SKM-1 treated with dmso at 0.1 percent for 144 hours (cell line): Measurements from ENCODE around the gene HMOX2.

Source experiments
- DNase-seq: peaks from one replicate; lab custom pipeline; 2025; ENCODE audit not compliant: unreplicated experiment; lab: John Stamatoyannopoulos, UW

HMOX2 gene

DNA sequence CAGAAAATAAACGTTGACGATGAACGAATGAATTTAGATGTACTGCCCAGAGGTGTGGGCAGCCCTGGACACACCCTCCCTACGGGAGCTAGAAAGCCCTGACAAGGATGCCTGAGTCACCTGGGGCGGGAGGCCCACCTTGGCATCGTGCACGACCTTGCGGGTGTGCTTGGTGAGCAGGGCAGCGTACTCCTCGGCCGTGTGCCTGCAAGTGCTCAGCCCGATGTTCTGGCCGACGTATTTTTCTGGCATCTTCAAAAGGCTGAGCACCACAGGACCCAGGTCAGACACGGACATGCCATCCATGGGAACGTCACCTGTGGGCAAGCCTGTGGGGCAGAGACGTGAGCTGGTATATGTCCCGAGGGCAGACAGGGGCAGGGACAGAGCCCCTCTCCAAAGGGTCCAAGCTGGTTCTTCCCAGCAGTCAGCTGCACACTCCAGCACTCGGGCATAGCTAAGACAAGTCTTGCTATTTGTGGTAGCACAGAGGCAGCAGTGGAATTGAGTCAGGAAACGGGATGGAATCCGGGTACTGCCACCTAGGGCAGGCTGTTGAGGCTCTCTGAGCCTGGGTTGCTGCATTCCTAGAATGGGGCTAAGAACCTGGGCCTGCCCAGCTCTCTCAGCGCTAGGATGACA, 12.6 kb upstream of the HMOX2 start:
- no peak for DNase-seq

DNA sequence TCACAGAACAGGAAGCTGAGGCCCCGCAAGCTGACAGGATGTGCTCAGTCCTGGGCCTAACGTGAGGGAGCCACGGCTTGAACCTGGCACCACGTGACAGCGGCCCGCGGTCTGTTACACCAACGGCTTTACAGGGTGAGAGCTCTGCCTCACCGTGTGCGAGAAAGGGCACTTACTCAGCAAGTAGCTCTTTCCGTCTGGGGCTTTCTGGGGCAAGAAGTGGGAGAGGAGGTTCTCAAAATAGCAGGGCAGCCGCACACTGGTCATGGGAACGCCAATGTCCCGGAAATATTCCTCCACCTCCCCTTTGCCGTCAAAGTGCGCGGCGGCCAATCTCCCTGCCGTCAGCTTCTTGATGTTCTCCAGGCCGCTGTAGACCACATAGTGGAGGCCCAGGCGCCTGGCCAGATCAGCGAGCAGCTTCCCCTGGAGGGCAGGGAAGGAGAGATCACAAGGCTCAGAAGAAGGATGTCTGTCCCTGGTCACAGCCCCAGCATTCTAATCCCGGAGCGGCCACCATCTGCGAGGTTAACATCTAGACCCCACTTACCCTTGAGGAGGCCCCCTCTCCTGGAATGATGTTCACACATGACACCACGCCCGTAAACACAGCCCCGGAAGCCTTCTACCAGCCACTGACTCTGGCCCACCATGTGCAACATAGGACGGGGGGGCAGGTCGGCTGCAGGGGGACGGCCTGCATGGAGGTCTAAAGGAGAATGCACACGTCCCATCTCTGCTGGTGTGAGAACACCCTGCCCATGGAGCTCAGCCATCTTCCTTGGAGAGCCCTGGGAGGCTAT, 10.0 kb upstream of the HMOX2 start:
- no peak for DNase-seq

DNA sequence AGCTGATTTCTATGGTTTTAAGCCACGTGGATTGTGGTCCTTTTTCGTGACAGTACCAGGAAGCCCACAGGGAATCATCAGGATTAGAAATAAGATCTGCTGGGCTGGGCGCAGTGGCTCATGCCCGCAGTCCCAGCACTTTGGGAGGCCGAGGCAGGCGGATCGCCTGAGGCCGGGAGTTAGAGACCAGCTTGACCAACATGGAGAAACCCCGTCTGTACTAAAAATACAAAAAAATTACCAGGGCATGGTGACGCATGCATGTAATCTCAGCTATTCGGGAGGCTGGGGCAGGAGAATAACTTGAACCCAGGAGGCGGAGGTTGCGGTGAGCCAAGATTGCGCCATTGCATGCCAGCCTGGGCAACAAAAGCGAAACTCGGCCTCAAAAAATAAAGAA, 8.3 kb upstream of the HMOX2 start:
- no peak for DNase-seq

- DNase-seq = no peak
These were observed 7.2 kb upstream of the HMOX2 start for GRCh38 chr16:4468972-4469371.

DNA sequence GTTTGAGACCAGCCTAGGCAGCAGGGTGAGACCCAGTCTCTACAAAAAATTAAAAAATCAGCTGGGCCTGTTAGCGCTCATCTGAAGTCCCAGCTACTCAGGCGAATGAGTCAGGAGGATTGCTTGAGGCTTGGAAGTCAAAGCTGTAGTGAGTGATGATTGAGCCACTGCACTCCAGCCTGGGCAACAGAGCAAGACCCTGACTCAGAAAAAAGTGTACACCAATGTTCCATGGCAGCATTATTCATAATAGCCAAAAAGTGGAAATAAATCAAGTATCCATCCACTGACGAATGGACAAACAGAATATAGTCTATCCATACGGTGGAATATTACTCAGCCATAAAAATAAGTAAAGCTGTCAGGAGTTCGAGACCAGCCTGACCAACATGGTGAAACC, 4.3 kb upstream of the HMOX2 start:
- no peak for DNase-seq

- no peak for DNase-seq
These were observed 3.3 kb upstream of the HMOX2 start for GRCh38 chr16:4472880-4473279.

DNA sequence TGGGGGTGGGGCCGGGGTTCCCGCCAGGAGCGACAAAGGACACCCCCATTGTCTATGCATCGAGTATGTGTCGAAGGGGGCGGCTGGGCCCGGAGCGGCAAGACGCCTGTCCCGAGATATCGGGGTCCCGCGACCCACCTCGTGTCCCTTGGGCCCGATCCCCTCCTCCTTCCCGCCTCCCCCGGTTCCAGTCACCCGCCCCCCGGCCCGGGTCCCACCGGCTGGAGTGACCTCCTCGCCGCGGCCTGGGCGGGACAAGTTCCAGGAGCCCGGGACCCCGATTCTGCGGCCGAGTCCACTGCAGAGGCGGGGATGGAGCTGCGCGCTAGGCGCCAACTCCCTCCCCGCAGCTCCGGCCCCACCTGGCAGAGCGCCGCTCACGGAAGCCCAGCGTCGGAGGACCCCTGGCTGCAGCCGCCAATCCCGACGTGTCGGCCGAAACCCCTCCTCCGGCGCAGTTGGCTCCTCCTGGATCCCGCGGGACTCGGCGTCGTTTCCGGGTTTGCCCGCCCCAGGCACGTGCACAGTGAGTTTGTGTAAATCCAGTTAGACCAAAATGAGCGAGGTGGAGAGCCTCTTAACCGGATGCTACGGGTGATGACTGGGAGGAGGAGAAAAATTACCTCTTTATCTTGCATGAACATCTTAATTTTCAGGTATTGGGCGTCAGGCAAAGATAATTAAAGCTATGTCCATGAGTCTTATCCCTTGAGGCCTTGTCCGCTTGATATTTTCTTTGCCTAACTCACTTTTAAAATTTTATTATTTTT, 1.8 kb upstream of the HMOX2 start, which contains the start of gene NMRAL1:
Gene NMRAL1 (minus strand): TSS at position 434 of the 770 bp plus-strand sequence. CDS start 493 bp downstream, outside the sequence.
- DNase-seq = peak; percentile 89

DNA sequence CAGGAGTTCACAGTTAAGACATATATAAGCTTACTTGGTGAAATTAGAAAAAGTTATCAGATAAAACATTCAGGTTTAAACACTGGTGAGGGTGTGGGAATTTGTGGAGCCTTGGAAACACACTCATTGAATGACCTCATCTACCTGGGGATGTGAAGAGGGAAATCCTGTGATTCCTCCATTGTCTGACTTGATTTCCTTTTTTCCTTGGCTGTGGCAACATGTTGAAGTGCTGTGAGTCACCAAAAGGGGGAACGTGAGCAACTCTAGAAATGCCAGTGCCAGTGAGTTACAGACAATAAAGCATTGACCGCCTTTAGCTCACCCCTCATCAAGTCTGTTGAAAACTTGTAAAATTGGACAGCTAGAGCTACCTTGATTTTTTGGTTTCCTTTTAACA, 1.8 kb downstream of the HMOX2 start:
- peak; percentile 49 for DNase-seq

GRCh38 chr16:4481526-4481925, 5.3 kb downstream of the HMOX2 start:
- DNase-seq = no peak

DNA sequence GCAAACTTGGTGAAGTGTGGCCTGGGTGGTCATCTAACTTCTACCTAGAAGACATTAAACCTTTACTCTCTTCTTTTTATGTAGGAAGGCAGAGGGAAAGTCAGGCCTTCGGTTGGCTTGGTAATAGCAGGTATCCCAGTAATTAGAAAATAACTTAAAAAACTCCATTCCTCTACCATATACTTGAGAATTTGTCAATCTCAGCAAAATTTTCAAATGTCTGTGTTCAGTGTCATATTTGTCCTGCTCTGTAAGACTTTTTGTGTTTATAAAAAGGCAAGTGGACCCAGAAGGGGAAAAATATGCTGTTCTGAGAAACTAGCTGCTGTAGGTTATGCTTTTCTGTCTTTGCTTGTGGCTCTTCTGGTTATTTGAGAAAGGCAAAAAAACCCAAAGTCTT, 5.8 kb downstream of the HMOX2 start:
- no peak for DNase-seq

DNA sequence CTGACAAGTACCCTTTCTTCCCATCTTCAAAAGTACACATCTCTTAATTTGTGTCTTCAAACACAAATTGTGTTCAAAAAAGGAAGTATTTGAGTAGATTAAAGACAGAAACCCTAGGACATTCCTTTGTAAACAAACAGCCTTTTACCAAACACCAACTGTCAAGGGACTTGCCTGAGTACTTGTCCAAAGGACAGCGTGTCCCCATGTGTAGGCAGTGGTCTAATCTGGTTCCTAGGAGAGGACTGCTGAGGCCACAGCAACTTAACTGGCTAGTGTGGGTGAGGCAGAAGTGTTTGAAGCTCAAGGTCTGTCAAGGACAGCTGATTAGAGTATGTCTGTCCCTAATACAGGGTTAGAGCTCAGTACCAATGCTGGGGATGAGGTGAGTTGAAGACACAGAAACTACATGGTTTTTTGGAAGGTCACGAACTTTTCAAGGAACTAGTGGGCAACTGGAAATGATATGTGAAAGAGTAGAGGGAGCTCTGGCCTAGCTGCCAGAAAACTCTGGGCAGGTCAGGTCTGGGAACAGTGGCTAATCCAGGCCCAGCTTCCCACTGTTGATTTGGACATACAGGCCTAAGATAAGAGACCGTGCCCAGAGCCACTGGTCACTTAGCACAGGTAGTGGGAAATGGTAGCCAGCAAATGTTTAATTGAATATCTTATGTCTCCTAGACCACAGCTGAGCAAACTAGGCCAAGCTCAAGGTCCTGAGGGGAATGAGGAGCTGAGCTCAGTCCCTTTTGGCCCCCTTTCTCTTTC, 10.1 kb downstream of the HMOX2 start:
- DNase-seq = no peak

DNA sequence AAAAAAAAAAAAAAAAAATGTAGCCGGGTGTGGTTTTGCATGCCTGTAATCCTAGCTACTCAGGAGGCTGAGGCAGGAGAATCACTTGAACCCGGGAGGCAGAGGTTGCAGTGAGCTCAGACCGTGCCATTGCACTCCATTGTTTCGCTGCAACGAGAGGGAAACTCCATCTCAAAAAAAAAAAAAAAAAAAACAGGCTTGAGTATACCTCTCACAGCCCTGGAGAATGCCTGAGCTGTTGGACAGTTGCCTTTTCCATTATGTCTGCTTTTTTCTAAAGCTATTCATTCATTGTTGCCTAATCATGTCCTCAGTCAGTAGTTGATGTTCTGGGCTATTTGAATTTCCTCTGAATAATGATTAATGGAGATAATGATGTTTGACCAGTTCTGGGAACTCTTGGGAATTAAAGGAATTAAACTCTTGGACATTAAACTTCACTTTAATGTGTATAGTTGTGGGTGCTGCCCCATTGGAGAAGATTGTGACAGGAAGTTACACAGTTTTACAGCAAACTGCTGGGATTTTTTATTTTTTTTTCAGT, 11.8 kb downstream of the HMOX2 start:
- no peak for DNase-seq

- DNase-seq = no peak
These were observed 12.3 kb downstream of the HMOX2 start for GRCh38 chr16:4488499-4488967.

DNA sequence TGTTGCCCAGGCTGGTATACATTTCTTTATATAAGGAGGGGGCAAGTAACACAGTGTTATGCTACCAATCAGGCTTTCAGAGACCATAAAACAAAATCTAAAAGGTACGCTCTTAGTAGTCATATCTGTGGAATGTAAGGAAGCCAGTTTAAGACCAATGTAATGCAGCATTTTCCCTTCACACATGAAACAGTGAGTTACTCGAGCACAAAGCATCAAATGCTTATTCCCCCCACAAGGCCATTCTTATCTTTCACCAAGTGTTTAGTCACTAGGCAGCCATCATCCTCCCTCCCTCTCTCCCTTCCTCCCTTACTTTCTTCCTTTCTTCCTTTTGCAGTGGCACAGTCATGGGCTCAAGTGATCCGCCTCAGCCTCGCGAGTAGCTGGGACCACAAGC, 12.8 kb downstream of the HMOX2 start:
- DNase-seq = no peak

DNA sequence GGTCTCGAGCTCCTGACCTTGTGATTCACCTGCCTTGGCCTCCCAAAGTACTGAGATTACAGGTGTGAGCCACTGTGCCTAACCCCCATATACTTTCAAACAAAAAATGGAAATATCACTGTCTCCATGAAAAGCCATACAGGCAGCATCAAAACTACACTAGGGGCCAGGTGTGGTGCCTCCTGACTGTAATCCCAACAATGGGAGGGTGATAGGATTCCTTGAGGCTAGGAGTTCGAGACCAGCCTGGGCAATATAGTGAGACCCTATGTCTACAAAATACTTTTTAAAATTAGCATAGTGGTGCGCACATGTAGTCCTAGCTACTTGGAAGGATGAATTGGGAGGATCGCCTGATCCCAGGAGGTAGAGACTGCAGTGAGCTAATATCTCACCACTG, 15.7 kb downstream of the HMOX2 start:
- no peak for DNase-seq

GRCh38 chr16:4494746-4495490, 18.7 kb downstream of the HMOX2 start:
- no peak for DNase-seq

DNA sequence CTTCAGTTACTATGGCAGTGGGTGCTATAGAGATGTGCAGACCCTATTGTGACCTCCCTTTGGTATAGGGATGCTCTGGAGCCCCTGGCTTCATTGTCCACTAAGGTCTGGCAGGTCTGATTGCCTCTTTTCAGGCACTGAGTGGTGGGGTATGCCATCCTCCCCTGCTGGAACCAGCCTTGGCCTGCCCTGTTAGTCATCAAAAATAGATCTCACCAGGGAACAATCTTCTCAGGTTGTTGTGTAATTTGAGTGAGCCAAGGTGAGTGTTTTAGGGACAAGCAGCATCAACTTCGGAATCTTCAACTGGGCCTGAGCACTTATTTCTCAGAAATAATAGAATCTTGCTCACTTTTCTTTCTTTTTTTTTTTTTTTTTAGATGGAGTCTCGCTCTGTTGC, 19.6 kb downstream of the HMOX2 start:
- DNase-seq = no peak

- DNase-seq = no peak
These were observed 20.1 kb downstream of the HMOX2 start for GRCh38 chr16:4496305-4496704.

GRCh38 chr16:4498546-4499195, 22.5 kb downstream of the HMOX2 start:
- no peak for DNase-seq

- DNase-seq = no peak
These were observed 23.0 kb downstream of the HMOX2 start for GRCh38 chr16:4499196-4499555.
